Caco-2 (cell line): Measurements from ENCODE around the gene LRRC72. TPM values are rescaled to one million over a fixed set of nuclear protein-coding genes. Genes with fewer than 3 reads are reported as not detected.

Experiments used
- BruUV-seq: library from RNA; stranded (reverse); fragments of 400-500 nt; replicated peaks from 2 replicates; lab custom pipeline; 2021; lab: Mats Ljungman, UMichigan
- CTCF ChIA-PET: fragments of 300-600 bp; sonication (Branson Sonifier 250); formaldehyde crosslinking; loops from one replicate; lab custom pipeline; 2022; ENCODE audit warnings: antibody characterized with exemption; lab: Charles Lee
- POLR2A ChIA-PET: fragments of 300-600 bp; sonication (Branson Sonifier 250); formaldehyde crosslinking; loops from one replicate; lab custom pipeline; 2022; ENCODE audit warnings: antibody characterized with exemption; lab: Charles Lee
- DNase-seq, 2 experiments: peaks; one replicate each; pipeline versions ENCODE4 v3.0.0 to v3.0.0-alpha.2; 2020 to 2022
- H3K27me3 ChIP-seq: replicated peaks from 2 replicates; pipeline ENCODE4 v1.6.0; 2011; ENCODE audit warnings: low read length; ENCODE audit not compliant: control insufficient read depth, insufficient read depth
- H3K36me3 ChIP-seq: 2 replicates; pipeline ENCODE4 v1.5.1; 2011; ENCODE audit warnings: low read length; ENCODE audit not compliant: control insufficient read depth, insufficient read depth
- H3K4me1 ChIP-seq: fragments of 250-450 bp; sonication (Bioruptor Pico); 2 replicates; pipeline ENCODE4 v1.5.1; 2020; ENCODE audit warnings: mild to moderate bottlenecking
- H3K4me3 ChIP-seq: 2 replicates; pipeline ENCODE4 v1.5.1; 2011; ENCODE audit warnings: low read depth, mild to moderate bottlenecking, control low read depth, low read length
- H3K9me3 ChIP-seq: fragments of 250-450 bp; sonication (Bioruptor Pico); 2 replicates; pipeline ENCODE4 v1.5.1; 2020; ENCODE audit warnings: mild to moderate bottlenecking, moderate library complexity
- H3K27ac Mint-ChIP-seq: one replicate; pipeline ENCODE4 v1.8.0; 2022; ENCODE audit warnings: mixed read lengths; ENCODE audit not compliant: unreplicated experiment
- H3K27me3 Mint-ChIP-seq: one replicate; pipeline ENCODE4 v1.8.0; 2022; ENCODE audit warnings: mixed read lengths; ENCODE audit not compliant: insufficient read depth, unreplicated experiment
- H3K36me3 Mint-ChIP-seq: one replicate; pipeline ENCODE4 v1.8.0; 2022; ENCODE audit warnings: mild to moderate bottlenecking, mixed read lengths; ENCODE audit not compliant: insufficient read depth, unreplicated experiment
- H3K4me1 Mint-ChIP-seq: one replicate; pipeline ENCODE4 v1.8.0; 2022; ENCODE audit warnings: low read depth, mixed read lengths; ENCODE audit not compliant: unreplicated experiment
- H3K4me3 Mint-ChIP-seq: one replicate; pipeline ENCODE4 v1.8.0; 2022; ENCODE audit warnings: mild to moderate bottlenecking, moderate library complexity, mixed read lengths; ENCODE audit not compliant: unreplicated experiment
- H3K9me3 Mint-ChIP-seq: one replicate; pipeline ENCODE4 v1.8.0; 2022; ENCODE audit warnings: mixed read lengths; ENCODE audit not compliant: unreplicated experiment
- CTCF ChIP-seq, 2 experiments: fragments of 200-600 bp in 1 of 2; IDR thresholded peaks; 1 replicate in 1 of 2; 2 replicates in 1 of 2; pipeline versions ENCODE4 v1.5.1 to v1.8.0; 2011 to 2022; ENCODE audit warnings: antibody characterized with exemption in 1 of 2, control low read depth in 1 of 2, inconsistent platforms in 1 of 2, low read depth in 1 of 2, low read length in 1 of 2, mild to moderate bottlenecking in 1 of 2, moderate library complexity in 1 of 2; ENCODE audit not compliant: insufficient read depth in 1 of 2, severe bottlenecking in 1 of 2, unreplicated experiment in 1 of 2
- intact Hi-C: fragments of 100-400 bp; cut with micrococcal nuclease; formaldehyde crosslinking; loops from one replicate; pipeline ENCODE4 v1.10.0; 2022; ENCODE audit not compliant: unreplicated experiment
- total RNA-seq: library from RNA; stranded (reverse); gene quantifications from 2 replicates; pipeline ENCODE4 v1.2.3, GENCODE V29; 2022

Gene LRRC72
- total RNA-seq, 1 experiment from 2014 or later, result not detected

DNA sequence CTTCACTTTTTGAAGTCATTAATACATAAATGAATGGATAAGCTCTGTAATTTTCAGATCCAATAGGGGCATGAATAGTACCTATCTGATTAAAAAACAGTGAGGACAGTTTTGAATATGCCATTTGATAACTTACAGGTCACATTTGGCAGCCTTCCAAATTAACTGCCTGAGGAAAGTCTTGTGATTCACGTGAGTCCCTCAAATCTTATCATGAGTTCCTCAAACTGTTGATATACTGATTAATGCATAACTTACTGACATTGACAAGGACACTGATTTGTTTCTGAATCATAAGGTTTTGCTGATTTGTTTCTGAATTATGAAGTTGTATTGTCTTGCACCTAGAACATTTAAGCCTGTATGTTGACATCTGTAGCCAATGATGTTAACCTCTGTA, 63.8 kb downstream of the LRRC72 start:
- DNase-seq, result no peak
- H3K27me3 Mint-ChIP-seq, result no peaks in the 10 kb centered on the region
- POLR2A ChIA-PET, result no interaction called here

GRCh38 chr7:16592395-16592794, 65.8 kb downstream of the LRRC72 start:
- H3K4me1 ChIP-seq, result peaks cover 57% of the 10 kb centered on the region
- DNase-seq, result no peak
- no peak overlapping the region for H3K4me3 Mint-ChIP-seq
- no peaks in the 10 kb centered on the region for H3K27me3 ChIP-seq
- BruUV-seq, result no TSS peak
- H3K27ac Mint-ChIP-seq, result no peak overlapping the region
- H3K27me3 Mint-ChIP-seq, result no peaks in the 10 kb centered on the region
- peaks cover 16% of the 10 kb centered on the region for H3K36me3 Mint-ChIP-seq
- CTCF ChIA-PET, result no interaction called here
- H3K4me3 ChIP-seq, result no peak overlapping the region
- H3K36me3 ChIP-seq, result no peaks in the 10 kb centered on the region
- no peaks in the 10 kb centered on the region for H3K9me3 ChIP-seq
- peaks cover 44% of the 10 kb centered on the region for H3K4me1 Mint-ChIP-seq
- POLR2A ChIA-PET, result no interaction called here
- intact Hi-C loops, result no loop called here
- H3K9me3 Mint-ChIP-seq, result no peaks in the 10 kb centered on the region
- TF ChIP-seq CTCF (IDR thresholded peaks at IDR 0.05; ENCODE audit: insufficient read depth in 1 of 2, low read depth in 1 of 2, low read length in 1 of 2, severe bottlenecking in 1 of 2, unreplicated experiment in 1 of 2), result no peak

More for the DNA sequence above, 63.8 kb downstream of the LRRC72 start:
- H3K4me3 Mint-ChIP-seq, result peak overlapping the region; percentile 23
- Histone ChIP-seq H3K4me1 (peaks cover 46% of the 10 kb centered on the region), H3K27me3 (no peaks in the 10 kb centered on the region), H3K9me3 (no peaks in the 10 kb centered on the region), H3K4me3 (no peak overlapping the region), H3K36me3 (no peaks in the 10 kb centered on the region)
- CTCF ChIA-PET, result no interaction called here
- no peaks in the 10 kb centered on the region for H3K9me3 Mint-ChIP-seq
- no peak for TF ChIP-seq CTCF (IDR thresholded peaks at IDR 0.05; ENCODE audit: insufficient read depth in 1 of 2, low read depth in 1 of 2, low read length in 1 of 2, severe bottlenecking in 1 of 2, unreplicated experiment in 1 of 2)
- peak overlapping the region; percentile 23 for H3K27ac Mint-ChIP-seq
- no TSS peak for BruUV-seq
- H3K4me1 Mint-ChIP-seq, result peaks cover 33% of the 10 kb centered on the region
- intact Hi-C loops, result no loop called here
- H3K36me3 Mint-ChIP-seq, result peaks cover 11% of the 10 kb centered on the region

GRCh38 chr7:16594061-16594460, 67.4 kb downstream of the LRRC72 start:
- H3K4me3 Mint-ChIP-seq, result no peak overlapping the region

More at GRCh38 chr7:16594061-16594460, 67.4 kb downstream of the LRRC72 start:
- Histone ChIP-seq H3K27me3 (no peaks in the 10 kb centered on the region), H3K9me3 (no peaks in the 10 kb centered on the region), H3K36me3 (no peaks in the 10 kb centered on the region), H3K4me3 (no peak overlapping the region), H3K4me1 (peaks cover 45% of the 10 kb centered on the region)
- H3K36me3 Mint-ChIP-seq, result peaks cover 30% of the 10 kb centered on the region
- DNase-seq, result no peak
- no TSS peak for BruUV-seq
- H3K4me1 Mint-ChIP-seq, result peaks cover 32% of the 10 kb centered on the region
- TF ChIP-seq CTCF (IDR thresholded peaks at IDR 0.05; ENCODE audit: insufficient read depth in 1 of 2, low read depth in 1 of 2, low read length in 1 of 2, severe bottlenecking in 1 of 2, unreplicated experiment in 1 of 2), result no peak
- H3K9me3 Mint-ChIP-seq, result no peaks in the 10 kb centered on the region
- H3K27ac Mint-ChIP-seq, result no peak overlapping the region
- ChIA-PET CTCF (no interaction called here), POLR2A (interaction anchor here (0.7 kb wide), 1 partner anchor 16 kb away, joined by 16 read pairs; no protein-coding TSS in a partner anchor)
- intact Hi-C loops, result no loop called here
- no peaks in the 10 kb centered on the region for H3K27me3 Mint-ChIP-seq
